T-helper 1 cell (primary cell): ENCODE data around the gene MRPS11.
"Not testable (repeated sequence)": the region's sequence is repeated elsewhere in the genome, so short reads cannot be mapped to it uniquely, and the experiment has no call there.

ENCODE experiments used
- DNase-seq, 5 donors: peaks; one replicate each; pipeline ENCODE4 v3.0.0-alpha.2; 2012 to 2020

Gene MRPS11

GRCh38 chr15:88456733-88457132 lies 10.8 kb upstream of the MRPS11 start:
- no peak for DNase-seq

DNA sequence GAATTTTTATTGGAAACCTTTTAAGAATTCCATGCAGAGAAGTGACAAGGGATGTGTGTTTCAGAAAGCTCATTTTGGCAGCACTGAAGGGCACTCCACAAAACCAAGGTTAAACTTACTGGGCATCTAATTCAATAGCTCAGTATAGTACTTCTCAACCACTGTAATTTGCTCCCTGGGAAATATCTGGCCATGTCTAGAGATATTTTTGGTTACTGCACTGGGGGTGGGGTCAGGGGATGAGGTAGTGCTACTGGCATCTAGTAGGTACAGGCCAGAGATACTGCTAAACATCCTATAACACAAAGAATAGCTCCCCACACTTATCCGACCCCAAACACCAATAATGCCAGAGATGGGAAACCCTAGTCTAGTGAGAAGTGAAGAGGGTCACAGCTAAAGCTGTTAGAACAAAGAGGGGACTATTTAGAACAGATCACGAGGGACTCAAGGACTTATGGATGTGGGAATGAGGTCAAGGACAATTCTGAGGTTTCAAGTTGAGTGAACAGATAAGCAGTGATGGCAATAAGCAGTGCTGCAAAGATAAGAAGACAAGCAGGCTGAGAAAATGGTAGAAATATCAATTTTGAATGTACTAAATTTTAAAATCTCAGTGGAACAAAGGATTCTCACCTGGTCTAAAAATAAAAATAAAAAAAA lies 3.5 kb upstream of the MRPS11 start:
- no peak for DNase-seq

GRCh38 chr15:88465633-88466224 lies 1.8 kb upstream of the MRPS11 start:
- DNase-seq: no peak

DNA sequence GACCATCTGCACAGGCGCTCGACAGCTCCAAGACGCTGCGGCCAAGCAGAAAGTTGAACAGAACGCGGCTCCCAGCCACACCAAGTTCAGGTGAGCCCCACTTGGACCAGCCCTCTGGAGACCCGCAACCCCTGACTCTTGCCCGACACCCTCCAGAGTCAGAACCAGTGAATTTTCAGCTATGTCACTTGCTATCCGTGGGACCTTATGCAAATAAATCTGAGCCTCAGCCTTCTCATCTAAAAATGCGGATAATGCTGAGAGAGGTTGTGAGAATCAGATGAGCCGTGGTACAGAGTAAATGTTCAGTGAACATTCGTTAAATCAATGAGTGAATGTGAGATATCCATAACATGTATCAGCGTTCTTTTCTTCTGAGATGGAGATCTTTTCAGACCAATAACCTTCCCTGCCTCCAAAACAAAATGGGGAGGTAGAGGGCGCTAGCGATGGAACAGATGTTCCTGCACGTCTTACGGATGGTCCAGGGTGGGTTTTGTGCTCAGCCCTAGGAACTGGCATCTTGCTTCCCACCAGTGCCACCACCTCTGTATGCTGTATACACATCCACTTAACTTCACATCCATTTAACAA lies 524 bp downstream of the MRPS11 start:
- DNase-seq: no peak

GRCh38 chr15:88468721-88469120 lies 1.2 kb downstream of the MRPS11 start:
- DNase-seq: not testable (repeated sequence)

GRCh38 chr15:88469321-88469720 lies 1.8 kb downstream of the MRPS11 start:
- no peak for DNase-seq

GRCh38 chr15:88470625-88471372 lies 3.3 kb downstream of the MRPS11 start:
- no peak for DNase-seq

DNA sequence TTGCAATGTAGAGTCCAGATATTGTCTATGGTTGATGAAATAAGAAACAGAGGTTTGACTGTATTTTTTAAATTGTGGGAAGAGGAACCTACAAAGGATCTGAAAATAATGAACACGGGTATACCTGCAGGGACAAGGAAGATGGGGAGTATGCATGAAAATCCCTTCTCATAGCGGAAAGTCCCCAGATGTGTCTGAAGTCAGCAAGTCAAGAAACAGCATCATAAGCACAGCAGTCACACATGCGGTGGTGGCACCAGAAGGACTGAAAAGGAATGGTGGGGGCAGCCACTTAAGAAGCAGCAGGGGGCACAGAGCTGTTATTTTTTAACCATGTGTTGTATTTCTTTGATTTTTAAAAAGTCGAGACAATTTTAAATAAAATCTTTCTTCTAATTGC lies 4.7 kb downstream of the MRPS11 start:
- DNase-seq: no peak

- not testable (repeated sequence) for DNase-seq
Measured at GRCh38 chr15:88473661-88474293, 6.3 kb downstream of the MRPS11 start.

GRCh38 chr15:88476635-88477060 lies 9.1 kb downstream of the MRPS11 start:
- DNase-seq: peak in 1 of 5 donors; percentile 6

DNA sequence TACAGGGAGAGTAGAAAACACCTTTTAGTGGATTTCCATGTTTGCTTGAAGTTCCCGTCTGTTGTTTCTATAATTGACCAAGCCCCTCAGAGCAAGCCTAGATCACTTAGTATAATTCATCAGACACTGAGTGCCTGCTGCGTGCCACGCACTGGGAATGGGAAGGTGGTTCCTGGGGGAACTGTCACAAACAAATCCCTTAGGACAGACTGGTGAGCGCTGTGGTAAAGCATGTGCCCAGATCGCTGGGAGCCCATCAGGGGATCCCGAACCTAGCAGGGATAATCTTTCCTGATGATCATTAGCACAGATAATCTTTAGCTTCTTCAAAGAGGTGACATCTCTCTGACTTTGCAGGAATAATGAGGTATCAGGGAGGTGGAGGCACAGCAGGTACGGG lies 9.6 kb downstream of the MRPS11 start:
- no peak for DNase-seq

DNA sequence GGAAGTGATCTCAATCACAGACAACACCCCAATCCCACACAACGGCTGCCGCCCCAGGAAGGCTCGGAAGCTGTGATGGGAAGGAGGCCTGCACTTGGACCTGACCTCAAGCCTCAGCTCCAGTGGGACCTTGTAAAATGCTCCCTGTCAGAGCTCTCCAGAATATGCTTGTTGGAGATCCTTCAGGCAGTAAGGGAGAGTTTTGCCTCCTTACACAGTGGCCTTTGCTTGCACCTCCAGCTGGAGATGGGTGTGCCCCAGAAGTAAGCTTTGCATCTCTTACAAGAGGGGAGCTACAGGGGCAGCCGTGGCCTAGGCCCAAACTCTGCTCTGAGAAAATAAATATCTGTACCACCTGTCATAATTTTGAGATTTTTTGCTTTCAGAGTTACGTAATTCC lies 10.4 kb downstream of the MRPS11 start:
- DNase-seq: no peak

DNA sequence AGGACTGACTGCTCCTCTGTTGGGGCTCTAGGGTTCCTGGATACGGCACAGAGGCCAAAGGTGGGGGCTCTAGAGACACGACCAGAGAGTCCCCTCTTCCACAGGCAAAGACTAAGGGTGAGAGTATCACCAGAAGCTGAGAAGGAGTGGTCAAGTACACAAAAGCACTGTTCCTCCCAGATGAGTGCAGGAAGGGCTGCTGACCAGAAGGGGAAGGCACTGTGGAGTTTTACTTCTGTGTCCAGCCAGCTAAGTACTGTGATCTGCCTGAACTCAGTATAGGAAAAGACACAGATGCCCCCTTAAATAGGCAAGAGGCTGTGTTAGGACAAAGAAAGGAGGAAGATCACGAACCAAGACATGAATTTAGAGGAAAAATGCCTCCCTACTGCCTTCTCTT lies 11.7 kb downstream of the MRPS11 start:
- DNase-seq: no peak

GRCh38 chr15:88480981-88481380 lies 13.5 kb downstream of the MRPS11 start:
- no peak for DNase-seq

DNA sequence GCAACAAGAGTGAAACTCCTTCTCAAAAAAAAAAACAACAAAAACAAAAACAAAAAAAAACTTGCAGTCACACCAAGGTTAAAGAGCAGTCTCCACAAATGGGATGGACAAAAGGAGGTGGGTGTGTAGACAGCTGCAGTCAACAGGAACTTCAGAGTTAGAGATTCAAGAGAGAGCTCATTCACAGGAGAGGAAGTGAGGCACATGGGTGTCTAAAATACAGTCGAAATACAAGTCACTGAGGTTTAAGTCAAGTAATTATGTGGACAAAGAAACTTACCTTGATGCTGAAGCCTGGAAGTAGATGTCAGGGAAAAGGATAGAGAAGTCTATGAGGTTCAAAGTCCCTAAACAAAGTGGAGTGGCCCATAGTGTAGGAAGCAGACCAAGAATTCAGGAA lies 14.8 kb downstream of the MRPS11 start:
- DNase-seq: no peak

GRCh38 chr15:88484682-88485331 lies 17.3 kb downstream of the MRPS11 start:
- no peak for DNase-seq

DNA sequence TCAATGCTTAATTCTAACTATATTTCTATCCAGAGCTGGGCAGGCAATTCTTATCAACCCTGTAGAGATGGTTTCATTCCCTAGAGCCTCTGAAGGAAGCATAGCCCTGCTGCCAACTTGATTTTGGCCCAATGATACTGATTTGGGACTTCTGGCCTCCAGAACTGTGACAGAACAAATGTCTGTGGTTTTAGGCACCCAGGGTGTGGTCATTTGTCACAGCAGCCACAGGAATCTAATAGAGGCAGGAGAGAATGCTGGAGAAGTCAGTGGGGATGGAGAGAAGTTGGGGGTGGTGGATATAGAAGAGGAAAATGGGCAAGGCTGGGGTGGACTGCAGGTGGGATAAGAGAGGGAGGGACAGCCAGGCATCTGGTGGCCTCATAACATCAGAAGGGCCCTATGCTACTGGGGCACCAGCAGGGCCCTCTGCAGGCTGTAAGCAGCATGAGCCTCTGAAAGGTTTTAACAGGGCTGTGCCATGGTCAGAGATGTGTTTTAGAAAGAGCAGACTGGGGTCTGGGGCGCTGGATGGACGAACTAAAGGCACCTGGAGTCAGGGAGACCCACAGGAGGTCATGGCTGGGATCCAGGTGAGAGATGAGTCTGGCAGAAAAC lies 19.8 kb downstream of the MRPS11 start:
- no peak for DNase-seq

GRCh38 chr15:88487796-88488523 lies 20.5 kb downstream of the MRPS11 start:
- DNase-seq: no peak

GRCh38 chr15:88489321-88489720 lies 21.8 kb downstream of the MRPS11 start:
- no peak for DNase-seq

DNA sequence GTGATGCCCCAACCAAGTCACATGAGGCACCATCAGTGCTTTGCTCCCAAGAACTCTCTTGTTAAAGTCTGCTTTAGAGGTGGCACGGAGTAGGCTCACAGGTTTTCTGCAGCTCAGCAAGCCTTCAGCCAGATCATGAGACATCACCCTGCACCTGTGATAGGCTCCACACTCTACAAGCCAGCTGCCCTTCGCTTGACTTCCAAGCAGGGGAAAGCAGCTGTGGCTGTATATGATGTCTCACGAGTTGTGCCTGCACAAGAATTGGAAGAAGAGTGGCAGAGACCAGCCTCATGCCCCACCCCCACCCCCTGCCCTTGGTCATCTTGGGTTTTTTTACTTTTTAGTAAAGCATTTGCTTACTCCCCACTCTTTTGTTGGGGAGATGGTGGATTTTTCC lies 22.5 kb downstream of the MRPS11 start:
- DNase-seq: no peak

GRCh38 chr15:88491158-88491557 lies 23.6 kb downstream of the MRPS11 start:
- DNase-seq: no peak
